ENCODE data around the gene ELL2. TPM values are rescaled to one million over a fixed set of nuclear protein-coding genes. Genes with fewer than 3 reads are reported as not detected.
"Not testable (repeated sequence)": the region's sequence is repeated elsewhere in the genome, so short reads cannot be mapped to it uniquely, and the experiment has no call there.

Gene ELL2
- polyA plus RNA-seq, 1 experiment = 131 TPM

DNA sequence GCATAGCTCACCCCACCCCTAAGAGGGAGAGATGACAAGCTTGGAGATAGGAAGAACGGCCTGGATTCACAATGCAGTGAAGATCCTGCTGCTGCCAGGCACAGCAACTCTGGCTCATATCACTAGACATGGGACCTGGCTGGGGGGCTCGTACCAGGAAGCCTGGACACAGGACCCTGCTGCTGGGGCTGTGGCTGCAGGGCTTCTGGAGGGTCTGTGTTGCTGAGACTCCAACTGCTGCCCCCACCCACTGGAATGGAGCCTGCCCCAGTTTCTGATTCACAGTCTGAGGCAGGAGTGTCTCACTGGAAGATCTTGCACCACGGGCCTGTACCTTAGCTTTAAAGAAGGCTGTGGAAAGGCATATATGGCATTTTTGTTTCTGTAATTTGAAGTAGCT is 108.2 kb downstream of the ELL2 start:
- H3K4me3 ChIP-seq (ENCODE audit: low read depth, low read length) = no peak overlapping the region
- H3K9me3 ChIP-seq (ENCODE audit: control insufficient read depth, insufficient read depth, low read length) = peaks cover 3% of the 10 kb centered on the region; the same call in 1 of the 2 replicates
- H3K27me3 ChIP-seq (ENCODE audit: control insufficient read depth, insufficient read depth, low read length) = no peaks in the 10 kb centered on the region
- no peak for DNase-seq (ENCODE audit: low read depth, low spot score)
- H3K27ac ChIP-seq (ENCODE audit: low read depth, low read length) = no peak overlapping the region
- TF ChIP-seq, protein P1, sequence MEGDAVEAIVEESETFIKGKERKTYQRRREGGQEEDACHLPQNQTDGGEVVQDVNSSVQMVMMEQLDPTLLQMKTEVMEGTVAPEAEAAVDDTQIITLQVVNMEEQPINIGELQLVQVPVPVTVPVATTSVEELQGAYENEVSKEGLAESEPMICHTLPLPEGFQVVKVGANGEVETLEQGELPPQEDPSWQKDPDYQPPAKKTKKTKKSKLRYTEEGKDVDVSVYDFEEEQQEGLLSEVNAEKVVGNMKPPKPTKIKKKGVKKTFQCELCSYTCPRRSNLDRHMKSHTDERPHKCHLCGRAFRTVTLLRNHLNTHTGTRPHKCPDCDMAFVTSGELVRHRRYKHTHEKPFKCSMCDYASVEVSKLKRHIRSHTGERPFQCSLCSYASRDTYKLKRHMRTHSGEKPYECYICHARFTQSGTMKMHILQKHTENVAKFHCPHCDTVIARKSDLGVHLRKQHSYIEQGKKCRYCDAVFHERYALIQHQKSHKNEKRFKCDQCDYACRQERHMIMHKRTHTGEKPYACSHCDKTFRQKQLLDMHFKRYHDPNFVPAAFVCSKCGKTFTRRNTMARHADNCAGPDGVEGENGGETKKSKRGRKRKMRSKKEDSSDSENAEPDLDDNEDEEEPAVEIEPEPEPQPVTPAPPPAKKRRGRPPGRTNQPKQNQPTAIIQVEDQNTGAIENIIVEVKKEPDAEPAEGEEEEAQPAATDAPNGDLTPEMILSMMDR (IDR thresholded peaks at IDR 0.05; ENCODE audit: low read depth, low read length) = no peak
- POLR2A ChIA-PET = no interaction called here
- CTCF ChIA-PET = interaction anchor here (0.8 to 1.9 kb wide), 3 partner anchors 72 to 484 kb away, joined by 3 to 6 read pairs (median 6); no protein-coding TSS in a partner anchor

DNA sequence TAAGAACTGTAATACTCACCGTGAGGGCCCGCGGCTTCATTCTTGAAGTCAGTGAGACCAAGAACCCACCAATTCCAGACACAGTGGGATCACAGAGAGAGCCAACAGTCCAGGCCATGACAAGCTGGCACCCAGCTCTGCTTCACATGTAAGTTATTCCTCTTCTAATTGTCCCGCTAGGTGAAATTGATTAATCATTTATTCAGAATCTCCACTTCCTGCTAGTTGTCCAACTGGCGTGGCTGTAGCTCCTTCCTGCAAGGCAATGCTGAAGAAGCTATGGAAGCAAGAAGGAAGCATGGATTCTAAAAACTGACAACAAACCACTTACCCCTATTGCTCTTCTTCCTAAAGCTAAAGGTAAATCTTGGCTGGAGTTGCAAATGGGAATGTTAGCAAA is 109.1 kb downstream of the ELL2 start:
- ChIA-PET CTCF (no interaction called here), POLR2A (interaction anchor here (0.6 to 0.7 kb wide), 3 partner anchors 36 to 135 kb away, joined by 3 to 4 read pairs (median 3); no protein-coding TSS in a partner anchor)
- Histone ChIP-seq H3K4me3 (ENCODE audit: low read depth, low read length) (no peak overlapping the region), H3K9me3 (ENCODE audit: control insufficient read depth, insufficient read depth, low read length) (peaks cover 3% of the 10 kb centered on the region; the same call in 1 of the 2 replicates), H3K27me3 (ENCODE audit: control insufficient read depth, insufficient read depth, low read length) (no peaks in the 10 kb centered on the region), H3K27ac (ENCODE audit: low read depth, low read length) (no peak overlapping the region)
- TF ChIP-seq, protein P1 (IDR thresholded peaks at IDR 0.05; ENCODE audit: low read depth, low read length) = no peak
- DNase-seq (ENCODE audit: low read depth, low spot score) = no peak

DNA sequence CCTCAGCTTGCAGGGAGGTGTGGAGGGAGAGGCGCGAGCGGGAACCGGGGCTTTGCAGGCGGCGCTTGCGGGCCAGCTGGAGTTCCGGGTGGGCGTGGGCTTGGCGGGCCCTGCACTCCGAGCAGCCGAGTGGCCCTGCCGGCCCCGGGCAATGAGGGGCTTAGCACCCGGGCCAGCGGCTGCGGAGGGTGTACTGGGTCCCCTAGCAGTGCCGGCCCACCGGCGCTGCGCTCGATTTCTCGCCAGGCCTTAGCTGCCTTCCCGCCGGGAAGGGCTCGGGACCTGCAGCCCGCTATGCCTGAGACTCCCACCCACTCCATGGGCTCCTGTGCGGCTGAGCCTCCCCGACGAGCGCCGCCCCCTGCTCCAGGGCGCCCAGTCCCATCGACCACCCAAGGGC is 110.5 kb downstream of the ELL2 start:
- H3K9me3 ChIP-seq (ENCODE audit: control insufficient read depth, insufficient read depth, low read length); POLR2A ChIA-PET; DNase-seq (ENCODE audit: low read depth, low spot score); H3K27me3 ChIP-seq (ENCODE audit: control insufficient read depth, insufficient read depth, low read length); H3K4me3 ChIP-seq (ENCODE audit: low read depth, low read length); H3K27ac ChIP-seq (ENCODE audit: low read depth, low read length): not testable (repeated sequence)
- CTCF ChIA-PET = interaction anchor here (0.6 to 5.5 kb wide), 4 partner anchors 9 to 208 kb away, joined by 3 to 84 read pairs (median 60); no protein-coding TSS in a partner anchor

DNA sequence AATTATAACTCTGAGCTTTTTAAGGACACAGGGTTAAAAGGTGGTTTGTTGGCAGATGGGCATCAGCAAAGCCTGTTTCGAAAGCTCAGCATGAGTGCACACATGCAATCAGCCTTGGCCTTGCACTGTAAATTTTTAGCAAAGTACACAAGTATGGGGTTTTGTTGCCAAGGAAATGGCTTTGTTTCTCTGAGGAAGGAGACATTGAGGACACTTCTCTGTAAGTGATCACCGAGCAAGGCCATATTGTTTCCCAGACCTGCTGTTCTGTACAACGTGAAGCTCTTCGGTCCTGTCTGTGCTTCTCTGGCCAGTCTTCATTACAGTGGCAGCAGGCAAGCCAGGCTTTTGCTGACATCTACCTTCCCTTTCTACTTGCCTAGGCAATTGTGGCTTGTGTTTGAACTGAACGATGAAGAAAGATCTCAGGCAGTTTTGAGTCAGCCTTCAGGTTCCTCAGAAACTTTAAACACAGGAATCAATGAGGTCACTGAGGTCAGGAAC is 111.2 kb downstream of the ELL2 start:
- CTCF ChIA-PET = interaction anchor here (0.6 to 5.5 kb wide), 8 partner anchors 8 to 486 kb away, joined by 3 to 84 read pairs (median 6); no protein-coding TSS in a partner anchor
- Histone ChIP-seq H3K9me3 (ENCODE audit: control insufficient read depth, insufficient read depth, low read length) (peaks cover 3% of the 10 kb centered on the region; the same call in 1 of the 2 replicates), H3K27me3 (ENCODE audit: control insufficient read depth, insufficient read depth, low read length) (no peaks in the 10 kb centered on the region), H3K4me3 (ENCODE audit: low read depth, low read length) (no peak overlapping the region), H3K27ac (ENCODE audit: low read depth, low read length) (no peak overlapping the region)
- TF ChIP-seq, protein P1 (IDR thresholded peaks at IDR 0.05; ENCODE audit: low read depth, low read length) = no peak
- no peak for DNase-seq (ENCODE audit: low read depth, low spot score)
- POLR2A ChIA-PET = no interaction called here

DNA sequence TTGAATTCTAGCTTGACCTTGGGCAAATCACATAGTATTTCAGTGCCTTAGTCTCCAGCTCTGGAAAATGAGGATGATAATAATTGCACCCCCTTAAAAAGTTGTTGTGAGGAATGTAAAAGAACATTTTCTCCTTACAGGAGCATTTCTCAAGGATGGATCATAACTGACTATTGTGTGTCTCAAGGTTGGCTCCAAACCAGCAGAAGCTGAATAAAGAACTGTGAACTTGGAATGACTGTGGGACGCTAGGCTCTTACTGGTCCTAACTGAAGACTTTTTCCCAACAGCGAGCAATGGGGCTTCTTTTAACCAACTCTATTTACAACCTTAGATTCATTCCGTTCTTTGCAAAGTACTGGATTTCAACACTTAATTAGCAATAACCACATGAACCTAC is 113.0 kb downstream of the ELL2 start:
- Histone ChIP-seq H3K4me3 (ENCODE audit: low read depth, low read length) (no peak overlapping the region), H3K27me3 (ENCODE audit: control insufficient read depth, insufficient read depth, low read length) (no peaks in the 10 kb centered on the region), H3K9me3 (ENCODE audit: control insufficient read depth, insufficient read depth, low read length) (peaks cover 3% of the 10 kb centered on the region; the same call in 1 of the 2 replicates), H3K27ac (ENCODE audit: low read depth, low read length) (no peak overlapping the region)
- no peak for DNase-seq (ENCODE audit: low read depth, low spot score)
- POLR2A ChIA-PET = interaction anchor here (0.9 to 1.1 kb wide), 2 partner anchors 26 to 68 kb away, joined by 3 read pairs; partner anchors contain the start of gene GLRX
- CTCF ChIA-PET = interaction anchor here (1.0 to 5.5 kb wide), 6 partner anchors 17 to 205 kb away, joined by 3 to 84 read pairs (median 26); partner anchors contain the start of gene RFESD
- TF ChIP-seq, protein P1 (IDR thresholded peaks at IDR 0.05; ENCODE audit: low read depth, low read length) = no peak
